Islet of Langerhans (tissue), 1 donor: ENCODE results near the gene LRRC4C.

ENCODE experiments used
- FAIRE-seq: peaks from one replicate; lab custom pipeline; 2011; peaks lifted over from hg19 to GRCh38; lab: Jason Lieb, UNC

The LRRC4C gene

DNA sequence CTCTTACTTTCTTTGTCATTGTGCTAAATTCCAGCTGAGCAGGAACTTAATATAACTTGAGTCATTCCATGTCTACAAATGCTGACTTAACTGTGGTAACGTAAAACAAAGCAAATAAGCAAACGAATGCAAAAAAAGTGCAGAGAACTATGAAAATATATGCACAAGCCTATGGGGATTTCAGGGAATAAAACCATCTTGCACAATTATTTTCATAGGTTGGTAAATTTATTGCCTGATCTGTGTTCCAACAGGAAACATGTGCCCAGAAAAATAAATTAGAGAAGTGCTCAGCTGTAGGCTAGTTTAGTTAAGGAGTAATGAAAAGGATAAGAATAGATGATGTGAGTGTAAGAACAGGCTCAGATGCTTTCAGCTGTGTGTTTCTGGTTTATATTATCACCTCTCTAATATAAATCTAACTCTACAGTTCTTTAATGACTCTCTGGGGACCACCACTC is 1169.3 kb downstream of the LRRC4C start:
- no peak for FAIRE-seq

DNA sequence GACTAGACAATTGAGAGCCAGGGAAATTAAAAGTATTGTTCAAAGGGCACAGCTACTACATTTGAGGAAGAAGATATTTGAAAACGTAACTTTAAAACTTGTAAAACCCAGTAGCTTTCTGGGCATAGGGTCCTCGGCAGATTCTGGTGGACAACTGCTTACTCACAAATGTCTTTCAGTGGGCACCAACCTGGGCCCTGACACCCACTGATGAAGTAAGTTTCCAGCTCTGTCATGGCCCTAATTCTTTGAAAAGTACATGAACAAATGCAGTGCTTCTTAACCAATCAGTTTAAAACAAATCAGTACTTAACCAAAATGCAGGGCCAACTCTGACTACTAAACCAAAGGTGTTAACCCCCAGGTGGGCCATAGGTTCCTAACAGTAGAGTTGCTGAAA is 1170.1 kb downstream of the LRRC4C start:
- FAIRE-seq, result no peak

DNA sequence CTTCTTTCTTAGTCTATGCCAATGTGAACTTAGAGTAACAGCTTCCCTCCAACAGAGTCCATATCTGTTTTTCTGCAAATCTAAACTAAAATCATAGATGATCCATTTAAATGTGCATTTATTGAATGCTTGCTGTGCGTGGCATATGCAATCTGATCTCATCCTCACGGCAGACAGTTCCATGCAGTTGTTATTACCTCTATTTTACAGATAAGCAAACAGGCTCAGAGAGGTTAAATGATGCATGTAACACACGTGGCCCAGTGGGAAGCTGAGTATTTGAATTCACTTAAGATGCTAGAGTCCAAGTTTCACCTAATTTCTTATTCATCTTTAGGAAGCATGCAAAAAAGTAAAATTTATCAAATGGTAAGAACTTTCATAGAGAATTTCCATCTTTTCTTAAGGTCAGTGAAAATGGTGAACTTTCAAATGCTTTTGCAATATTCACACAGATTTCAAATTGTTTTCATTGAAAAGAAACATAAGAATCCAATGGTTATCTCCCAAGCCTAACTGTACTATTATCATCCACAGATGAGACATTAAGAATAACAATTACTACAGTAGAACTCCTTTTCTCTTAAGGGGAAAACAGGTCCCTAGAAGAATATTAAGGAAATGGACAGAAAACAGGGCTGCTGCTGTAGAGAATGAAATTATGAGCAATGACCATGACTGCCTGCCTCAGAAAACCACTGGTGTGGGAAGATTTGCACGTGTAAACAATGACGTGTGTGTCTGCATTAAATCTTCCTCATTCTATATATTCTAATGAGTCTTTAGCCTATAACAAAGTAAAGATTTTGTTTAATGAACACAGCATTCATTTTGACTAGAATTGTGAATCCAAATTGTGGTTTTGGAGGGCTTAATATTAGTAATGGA is 1171.3 kb downstream of the LRRC4C start:
- no peak for FAIRE-seq

DNA sequence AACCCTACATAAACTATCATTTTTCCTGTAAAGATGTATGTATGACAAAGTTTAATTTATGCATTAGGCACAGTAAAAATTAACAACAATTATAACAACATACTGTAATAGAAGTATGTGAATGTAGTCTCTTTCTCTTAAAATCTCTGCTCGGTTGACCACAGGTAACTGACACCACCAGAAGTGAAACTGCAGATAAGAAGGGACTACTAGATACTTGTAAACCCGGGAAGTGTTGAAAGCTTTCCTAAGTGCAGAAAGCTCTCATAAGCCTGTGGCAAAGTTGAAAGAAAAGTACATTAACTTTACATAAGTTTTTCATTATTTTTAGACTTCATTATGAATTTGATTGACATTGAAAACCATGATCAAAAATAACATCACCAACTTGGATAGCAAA is 1173.3 kb downstream of the LRRC4C start:
- FAIRE-seq, result no peak

DNA sequence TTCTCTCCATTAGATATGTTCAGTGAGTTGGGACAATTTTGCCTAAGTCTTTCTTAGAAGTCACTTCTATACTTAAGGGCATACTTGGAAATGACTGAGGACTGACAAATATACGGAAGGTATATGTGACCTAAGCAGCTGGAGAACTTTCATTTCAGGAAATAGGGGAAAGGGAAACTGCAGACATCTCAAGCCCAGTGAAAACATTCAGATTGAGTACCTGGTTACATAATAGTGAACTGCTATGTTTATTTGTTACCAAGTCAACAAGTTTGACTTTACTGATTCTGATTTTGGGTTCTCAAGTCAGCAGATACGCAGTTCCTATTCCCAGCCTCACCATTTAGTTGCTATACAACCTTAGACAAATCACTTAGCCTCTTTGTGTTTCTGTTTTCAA is 1173.9 kb downstream of the LRRC4C start:
- no peak for FAIRE-seq

DNA sequence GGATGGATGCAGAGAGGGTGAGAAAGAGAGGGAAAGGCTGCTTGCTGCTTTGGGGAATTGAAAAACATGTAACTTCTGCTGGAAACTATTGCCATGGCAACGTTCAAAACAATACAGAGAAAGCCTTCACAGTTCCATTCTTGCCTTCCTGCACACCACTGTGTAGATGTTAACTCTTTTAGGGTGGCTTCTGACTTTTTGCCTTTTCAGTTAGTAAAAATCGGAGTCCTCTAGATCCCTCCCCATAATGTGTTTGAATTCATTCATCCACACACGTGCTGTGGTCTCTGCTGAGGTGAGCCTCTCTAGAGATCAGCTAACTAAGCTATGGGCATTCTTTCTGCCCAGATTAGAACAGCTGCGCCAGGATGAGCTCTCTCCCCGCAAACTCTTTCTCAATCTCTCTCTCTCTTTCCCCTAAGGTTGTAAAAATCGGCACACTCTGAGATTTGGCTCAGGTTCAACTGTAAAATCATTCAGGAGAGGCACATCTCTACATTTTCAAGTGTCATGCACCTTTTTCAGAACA is 1178.3 kb downstream of the LRRC4C start:
- FAIRE-seq, result no peak

DNA sequence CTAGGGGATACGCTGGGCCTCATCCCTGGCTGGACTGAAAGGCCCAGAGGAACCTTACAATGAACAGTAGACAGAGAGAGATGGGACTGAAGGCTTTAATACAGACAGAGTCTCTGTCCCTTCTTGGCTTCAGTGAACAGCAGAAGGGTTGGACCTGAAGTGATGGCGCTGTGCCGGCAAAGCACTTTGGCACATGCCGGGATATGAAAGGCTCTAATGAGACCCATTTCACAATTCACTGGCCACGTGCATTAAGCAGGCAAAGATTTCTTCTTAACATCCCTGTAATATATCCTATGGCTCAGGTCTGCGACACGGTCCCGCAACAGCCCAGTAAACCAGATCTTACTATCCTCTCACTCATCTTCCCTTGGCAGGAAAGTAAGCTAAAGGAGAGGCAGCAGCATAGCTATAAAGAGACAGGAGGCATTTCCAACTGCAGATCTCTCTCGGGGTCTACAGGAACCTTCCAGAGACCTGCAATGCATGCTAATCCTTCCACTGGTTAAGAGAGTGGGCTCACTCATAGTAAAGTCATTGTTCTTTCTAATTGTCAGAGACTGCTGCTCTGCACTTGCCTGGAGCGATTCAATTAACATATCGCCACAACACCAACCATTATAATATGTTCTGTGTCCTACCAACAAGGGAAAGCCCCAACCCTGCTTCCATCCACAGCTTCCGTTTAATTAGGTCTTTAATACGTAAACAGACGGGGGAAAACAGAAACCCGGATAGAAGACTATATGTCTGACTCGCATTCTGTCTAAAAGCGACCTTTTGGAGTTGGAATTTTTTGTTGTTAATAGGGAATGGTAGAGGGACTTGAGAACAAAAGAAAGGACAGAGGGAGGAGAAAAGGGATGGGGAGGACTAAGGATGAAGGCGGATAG is 1179.0 kb downstream of the LRRC4C start:
- FAIRE-seq, result no peak

DNA sequence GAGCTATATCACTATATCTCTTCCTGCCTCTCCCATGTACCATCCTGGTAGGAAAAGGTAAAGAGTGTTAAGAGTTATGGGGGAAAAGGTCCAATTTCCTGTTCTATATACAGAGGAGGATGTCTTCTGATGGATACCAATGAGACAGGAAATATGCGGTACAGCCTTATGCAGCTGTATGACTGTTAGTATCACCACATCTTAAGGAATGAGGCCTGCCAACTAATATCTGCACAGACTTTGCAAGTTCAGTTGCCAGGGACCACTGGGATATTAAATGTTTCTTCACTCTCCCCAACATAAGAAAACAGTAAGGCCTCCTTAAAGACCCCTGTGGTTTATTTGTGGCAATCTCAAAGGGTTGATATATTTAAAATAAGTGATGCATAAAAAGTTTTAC is 1182.5 kb downstream of the LRRC4C start:
- no peak for FAIRE-seq

DNA sequence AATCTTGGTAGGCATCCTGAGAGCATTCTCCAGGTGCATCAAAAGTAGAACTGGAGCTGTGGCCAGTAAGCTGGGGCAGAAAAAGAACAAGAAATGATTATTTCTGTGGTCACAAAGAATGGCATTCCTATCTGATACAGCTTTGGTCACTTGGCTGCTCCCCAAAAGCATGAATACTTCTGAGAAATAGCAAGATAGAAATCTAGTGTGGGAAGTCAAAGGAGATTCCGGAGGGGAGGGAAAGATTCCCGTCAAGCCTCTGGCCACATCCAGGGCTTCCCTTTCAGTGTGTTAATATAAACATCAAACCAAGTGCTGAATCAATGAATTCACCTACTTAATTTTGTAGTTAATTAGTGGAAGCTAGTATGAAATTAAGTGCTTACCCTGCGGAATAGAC is 1185.4 kb downstream of the LRRC4C start:
- no peak for FAIRE-seq

DNA sequence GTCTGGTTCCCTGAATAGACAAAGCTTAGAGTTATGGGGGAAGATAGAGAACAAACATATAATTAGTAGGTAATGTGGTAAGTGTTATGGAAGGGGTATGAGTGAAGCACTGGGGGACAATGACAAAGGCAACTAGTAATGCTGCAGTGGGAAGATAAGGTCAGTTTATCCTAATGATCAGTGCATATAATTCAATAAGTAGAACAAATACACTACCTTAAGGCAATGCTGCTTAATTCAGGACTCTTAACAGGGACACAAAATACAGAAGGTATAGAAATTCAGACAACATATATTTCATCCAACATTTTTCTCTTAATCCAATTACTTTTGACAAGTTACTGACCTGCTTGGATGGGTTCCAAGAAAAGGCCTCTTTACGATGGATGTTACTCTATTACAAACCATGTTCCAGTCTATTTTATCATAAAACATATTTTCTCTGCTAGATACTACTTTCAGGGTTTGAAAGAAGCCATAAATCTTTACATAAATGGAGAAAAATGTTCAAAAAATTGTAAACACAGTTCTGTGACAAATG is 1186.2 kb downstream of the LRRC4C start:
- no peak for FAIRE-seq

DNA sequence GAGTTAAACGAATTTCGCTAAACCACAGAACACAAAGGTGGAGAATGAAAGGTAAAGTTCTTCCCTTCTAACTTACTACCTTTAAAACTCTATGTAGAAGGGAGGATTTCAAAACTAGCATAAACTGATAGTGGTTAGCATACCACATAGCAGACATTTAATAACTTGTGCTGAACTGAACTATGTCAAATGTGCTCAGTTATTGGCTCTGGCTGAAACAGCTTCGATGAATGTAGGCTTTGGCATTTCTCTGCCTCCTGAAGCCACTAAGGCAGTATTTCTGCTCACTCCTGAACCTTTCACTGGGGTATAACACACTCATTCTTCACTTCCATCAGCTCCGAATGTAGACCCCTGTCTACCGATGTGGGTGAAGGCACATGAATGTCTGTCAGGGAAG is 1188.1 kb downstream of the LRRC4C start:
- FAIRE-seq, result no peak

DNA sequence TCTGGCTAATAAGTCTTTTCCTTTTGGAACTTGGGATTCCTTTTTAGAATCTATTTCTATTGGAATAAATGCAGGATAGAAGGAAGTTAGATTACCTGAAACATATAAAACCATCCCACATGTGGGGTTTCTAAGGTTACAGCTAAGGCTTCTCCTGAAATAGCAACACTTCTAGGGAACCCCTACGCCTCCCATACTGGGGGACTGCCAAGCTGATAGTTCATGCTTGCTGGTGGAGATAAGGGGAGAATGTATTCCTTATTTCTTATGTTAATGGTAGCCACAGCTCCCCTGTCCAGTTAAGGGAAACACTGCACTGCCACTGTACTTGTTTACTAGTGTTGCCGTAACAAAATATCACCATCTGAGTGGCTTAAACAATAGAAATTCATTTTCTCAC is 1189.6 kb downstream of the LRRC4C start:
- no peak for FAIRE-seq

DNA sequence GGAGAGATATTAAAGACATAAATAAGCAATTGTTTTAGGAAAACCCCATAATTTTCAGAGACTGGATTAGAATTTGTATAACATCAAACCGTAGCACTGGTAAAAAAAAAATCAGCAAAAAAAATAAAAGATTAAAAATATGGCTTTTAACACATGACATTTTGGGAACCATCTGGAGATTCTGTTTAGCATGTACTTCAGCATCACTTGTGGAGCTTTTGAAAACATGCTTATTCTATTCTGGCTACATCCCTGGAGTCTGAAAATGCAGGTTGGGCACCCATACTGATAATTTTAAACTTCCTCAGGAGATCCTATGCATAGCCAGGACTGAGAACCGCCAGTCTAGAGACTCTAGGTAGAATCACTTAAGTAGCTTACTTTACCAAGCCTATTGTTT is 1190.9 kb downstream of the LRRC4C start:
- no peak for FAIRE-seq

DNA sequence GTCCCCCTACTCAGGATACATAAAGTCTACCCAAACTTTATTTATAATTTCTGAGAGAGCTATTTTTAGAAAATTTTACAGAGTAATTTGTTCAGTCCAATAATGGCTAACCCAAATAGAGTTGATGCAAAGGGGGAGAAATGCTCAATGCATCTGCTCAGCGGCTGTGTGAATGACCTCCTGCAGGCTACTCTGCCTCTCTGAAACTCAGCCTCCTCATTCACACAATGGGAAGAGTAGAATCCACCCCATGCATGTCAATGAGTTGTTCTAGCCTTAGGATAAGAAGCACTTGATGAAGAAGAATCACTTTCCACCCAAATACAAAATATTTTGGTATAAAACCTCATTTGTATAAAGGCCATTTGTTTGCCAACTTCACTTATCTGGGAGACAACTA is 1204.0 kb downstream of the LRRC4C start:
- no peak for FAIRE-seq

DNA sequence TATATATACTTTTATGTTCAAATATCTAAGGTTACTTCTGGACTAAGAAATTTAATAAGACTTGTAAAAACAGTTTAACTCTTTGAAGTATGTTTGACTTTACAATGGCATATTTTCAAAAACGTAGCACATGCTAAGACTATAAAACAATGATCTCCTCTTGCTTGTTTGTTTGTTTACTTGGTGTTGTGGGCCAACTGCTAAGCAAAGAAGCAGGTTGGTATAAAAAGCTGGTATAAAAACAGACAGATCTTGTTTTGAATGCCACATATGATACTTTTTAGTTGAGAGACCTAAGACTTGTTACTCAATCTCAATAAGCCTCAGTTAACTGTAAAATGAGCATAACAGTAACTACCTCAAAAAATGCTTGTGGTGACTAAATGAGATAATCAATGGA is 1206.3 kb downstream of the LRRC4C start:
- FAIRE-seq, result no peak

DNA sequence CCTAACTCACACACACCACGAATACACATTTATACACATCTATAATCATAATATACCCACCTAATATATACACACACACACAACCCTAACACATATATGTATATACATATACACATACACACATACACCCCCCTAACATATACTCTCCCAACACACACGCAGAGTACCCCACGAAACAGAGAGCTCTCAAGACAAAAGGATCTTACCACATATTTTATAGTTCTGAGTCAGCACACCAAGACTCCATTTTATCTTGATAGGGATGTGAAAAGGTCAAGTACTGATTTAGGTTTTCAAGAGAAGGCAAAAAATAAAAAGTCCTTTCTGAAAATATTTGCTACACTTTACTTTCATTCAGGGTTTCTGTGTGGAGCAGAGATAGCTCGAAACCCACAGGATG is 1207.2 kb downstream of the LRRC4C start:
- no peak for FAIRE-seq

DNA sequence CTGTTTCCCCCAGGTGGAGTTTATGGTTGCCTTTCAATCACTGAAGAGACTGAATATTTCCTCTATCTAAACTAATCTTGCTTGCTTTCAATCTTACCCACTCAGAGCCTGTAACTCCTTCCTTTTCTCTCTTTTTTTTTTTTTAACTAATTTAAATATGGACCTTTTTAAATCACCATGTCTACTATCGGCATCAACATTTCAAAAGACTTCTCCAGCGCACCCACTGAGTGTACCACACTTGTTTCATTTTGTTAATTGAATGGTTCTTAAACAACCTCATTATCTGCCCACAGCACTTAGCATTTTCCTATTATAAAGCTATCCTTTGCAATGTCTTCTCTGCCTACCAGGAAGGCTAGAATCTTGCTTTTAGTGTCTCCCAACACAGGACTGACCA is 1212.5 kb downstream of the LRRC4C start:
- no peak for FAIRE-seq

DNA sequence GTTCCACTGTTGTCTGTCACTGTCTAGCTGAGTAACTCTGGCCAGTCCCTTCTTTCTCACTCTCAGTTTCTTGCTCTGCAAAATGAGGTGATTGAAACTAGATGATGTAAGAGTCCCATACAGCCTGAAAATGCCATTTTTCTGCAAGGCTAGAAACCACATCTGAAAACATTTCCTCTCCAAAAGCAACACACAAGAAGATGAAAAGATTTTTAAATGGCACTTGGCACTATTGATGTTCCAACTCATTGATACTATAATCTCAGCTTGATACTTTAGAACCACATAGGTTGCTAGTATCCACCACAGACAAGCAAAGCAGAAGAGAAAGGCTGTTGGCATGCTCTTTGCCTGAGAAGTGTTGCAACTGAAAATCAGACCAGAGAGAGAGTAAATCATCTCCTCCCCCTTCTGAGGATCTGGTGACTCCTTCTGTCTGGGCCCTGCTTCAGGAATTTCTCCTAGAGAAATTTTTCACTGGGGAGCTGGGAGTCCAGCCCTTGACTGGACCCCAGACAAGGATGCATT is 1217.9 kb downstream of the LRRC4C start:
- FAIRE-seq, result no peak

DNA sequence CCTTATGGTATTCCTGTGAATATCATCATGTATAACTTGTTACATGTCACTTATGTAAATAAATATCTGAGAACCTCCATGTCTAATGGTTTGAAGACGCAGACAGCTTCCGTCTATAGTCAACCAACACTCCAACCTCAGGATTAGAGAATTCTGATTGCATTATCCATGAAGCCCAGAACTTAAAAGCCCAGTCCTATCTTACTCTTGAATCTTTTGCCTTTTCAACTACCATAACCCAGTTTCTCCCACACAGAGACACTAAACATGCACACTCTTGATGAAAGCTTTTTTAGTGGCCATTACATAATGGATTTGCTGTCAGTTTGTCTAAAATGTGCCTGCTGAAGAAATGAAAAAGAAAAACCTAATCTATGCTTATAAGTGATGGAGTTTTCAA is 1219.2 kb downstream of the LRRC4C start:
- FAIRE-seq, result no peak

DNA sequence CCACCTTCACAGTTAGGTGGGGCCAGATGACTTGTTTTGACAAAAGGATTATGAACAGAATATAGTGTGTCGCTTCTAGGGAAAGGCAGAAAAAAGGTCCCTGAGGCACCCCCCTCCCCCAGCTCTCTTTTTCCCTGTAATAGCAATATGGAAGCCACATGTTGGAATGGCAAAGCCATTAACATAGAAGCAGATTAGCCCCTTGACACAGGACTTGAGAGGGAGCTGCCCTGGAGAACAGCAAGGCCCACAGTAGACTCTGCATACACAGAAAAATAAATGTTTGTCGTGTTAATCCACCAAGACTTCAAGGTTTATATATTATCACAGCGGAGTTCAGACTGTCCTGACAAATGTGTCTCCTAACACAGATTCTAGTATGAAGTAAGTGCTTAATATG is 1222.9 kb downstream of the LRRC4C start:
- no peak for FAIRE-seq

DNA sequence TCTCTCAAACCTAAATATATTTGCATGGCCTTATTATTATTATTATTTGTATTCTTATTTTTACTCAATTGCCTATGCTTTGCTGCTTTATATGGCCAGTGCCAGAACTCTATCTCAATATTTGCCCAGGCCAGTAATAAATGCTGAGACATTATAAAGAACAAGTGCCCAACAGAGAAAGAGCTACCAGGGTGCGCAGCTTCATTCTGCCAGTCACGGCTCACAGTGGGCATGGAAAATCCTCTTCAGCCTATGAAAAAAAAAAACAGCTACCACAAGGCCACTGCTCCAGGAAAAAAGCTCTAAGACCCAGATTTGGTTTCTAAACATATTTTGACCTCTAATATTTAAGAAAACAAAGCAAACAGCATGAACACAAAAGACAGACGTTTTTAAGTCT is 1223.6 kb downstream of the LRRC4C start:
- FAIRE-seq, result no peak

DNA sequence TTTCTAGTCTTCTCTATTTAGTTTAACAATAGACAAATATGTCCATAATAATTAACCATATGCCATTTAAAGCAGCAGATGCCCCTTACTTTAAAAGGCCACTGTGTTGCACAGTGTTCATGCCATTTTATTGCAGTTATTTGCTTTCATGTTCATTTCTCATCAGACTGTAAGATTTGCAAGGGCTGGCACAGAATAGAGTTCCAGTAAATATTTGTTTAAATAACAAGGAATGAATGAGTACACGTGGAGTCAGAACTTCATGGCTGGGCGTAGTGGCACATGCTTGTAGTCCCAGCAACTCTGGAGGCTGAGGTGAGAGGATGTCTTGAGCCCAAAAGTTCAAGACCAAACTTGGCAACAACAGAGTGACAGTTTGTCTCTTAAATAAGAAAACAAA is 1228.6 kb downstream of the LRRC4C start:
- FAIRE-seq, result no peak

DNA sequence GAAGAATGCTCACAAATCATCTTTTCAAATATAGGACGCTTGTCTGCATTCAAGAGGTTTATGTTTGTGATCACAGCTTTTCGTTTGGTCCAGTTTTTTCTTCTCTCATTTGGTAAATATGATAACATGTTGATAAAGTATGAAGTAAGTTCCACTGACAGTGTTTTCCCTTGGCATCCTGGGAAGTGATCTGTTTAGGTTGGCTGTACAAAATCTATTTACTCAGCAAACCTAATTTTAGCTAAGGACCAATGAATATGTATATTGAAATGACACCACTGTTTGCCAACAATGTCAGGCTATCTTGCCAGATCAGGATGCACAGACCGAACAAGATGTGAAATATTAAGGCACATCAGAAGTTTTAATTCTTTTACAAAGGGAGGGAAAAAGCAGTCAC is 1230.8 kb downstream of the LRRC4C start:
- no peak for FAIRE-seq
